GM18499 (cell line): ENCODE results near the gene HES5.

ENCODE experiments used
- ATAC-seq: cut with Tn5 transposase; IDR thresholded peaks from one replicate; pipeline ENCODE4 v1.9.1; 2021; ENCODE audit warnings: moderate number of reproducible peaks; ENCODE audit not compliant: insufficient read depth, unreplicated experiment

HES5 gene

GRCh38 chr1:2533365-2533764 is 3.3 kb upstream of the HES5 start:
- no peak for ATAC-seq

GRCh38 chr1:2532485-2533160 is 2.6 kb upstream of the HES5 start:
- no peak for ATAC-seq

GRCh38 chr1:2530513-2531361 is 674 bp upstream of the HES5 start:
- ATAC-seq, result no peak

DNA sequence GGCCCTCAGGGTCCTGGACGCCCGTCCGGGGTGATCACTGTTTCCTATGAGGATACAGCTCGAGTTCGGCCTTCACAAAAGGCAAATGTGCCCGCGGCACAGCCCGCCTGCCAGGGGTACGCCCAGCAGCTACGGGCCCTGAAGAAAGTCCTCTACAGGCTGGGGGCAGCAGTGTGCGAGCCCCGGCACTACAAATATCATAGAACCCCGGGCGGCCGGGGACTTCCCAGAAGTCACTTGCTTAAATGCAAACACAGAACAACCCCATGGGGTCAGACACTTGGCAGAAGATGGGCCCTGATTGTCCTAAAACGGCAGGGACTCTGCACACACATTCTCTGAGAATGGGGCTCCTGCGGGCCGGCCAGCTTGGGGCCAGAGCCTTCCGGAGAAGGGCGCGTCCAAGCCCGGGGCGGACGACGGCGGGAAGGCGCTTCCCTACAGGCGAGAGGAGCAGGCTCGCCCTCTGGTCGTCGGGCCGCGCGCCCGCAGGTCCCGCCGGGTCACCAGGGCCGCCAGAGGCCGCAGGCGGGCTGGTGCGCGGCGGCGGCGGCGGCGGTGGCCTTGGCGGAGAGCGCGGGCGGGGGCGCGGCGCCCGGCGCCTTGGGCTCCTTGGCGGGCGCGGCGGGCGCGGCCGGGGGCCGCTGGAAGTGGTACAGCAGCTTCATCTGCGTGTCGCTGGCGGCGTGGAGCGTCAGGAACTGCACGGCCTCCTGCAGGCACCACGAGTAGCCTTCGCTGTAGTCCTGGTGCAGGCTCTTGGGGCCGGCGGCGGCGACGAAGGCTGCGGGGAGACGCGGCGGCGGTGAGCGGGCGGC is 888 bp downstream of the HES5 start:
- no peak for ATAC-seq

DNA sequence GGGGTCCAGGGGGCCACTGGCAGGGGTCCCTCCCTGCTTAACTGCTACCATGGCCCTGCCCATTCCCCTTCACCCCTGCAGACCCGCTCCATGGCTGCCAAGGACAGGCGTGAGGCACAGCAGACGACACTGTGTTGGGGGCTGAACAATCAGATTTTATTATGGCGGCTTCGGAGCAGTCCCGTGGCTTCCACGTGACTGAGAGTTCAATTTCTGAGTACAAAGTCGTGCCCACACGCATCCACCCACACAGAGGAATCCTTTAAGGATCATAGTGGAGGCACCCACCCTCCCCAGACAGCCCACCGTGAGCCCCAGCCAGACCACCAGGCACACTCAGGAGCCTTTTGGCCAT is 1.5 kb downstream of the HES5 start:
- ATAC-seq, result no peak

DNA sequence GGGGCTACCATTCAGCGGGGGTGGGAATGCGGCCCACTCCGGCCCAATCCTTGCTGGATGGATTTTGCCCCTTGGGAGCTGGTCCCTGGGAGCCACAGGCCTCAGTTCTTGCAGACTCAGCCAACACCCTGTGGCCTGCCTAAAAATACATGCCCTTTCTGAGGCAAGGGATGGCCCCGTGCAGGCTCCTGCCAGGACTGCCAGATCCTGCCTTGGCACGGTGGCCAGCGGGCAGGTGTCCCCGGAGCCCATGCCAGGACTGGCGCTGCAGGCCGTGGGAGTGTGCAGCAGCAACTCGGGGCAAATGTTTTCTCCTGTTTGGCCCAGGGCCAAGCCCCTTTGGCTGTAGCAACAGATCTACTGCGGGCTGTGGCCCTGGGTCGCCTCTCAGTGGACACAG is 2.0 kb downstream of the HES5 start:
- no peak for ATAC-seq

DNA sequence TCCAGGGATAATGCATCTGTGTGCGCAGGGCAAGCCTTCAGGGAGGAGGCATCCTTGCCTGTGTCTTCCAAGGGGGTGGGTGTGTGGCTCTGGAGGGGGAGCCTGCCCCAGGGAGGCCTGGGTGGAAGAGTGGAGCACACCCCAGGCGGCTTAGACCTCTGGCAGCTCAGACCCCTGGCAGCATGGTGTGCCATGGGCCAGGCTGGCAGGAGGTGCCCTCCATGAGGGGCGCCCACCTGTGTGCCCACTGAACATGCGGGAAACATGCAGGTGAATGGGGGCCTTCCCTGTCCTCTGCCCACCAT is 2.6 kb downstream of the HES5 start:
- ATAC-seq, result no peak

DNA sequence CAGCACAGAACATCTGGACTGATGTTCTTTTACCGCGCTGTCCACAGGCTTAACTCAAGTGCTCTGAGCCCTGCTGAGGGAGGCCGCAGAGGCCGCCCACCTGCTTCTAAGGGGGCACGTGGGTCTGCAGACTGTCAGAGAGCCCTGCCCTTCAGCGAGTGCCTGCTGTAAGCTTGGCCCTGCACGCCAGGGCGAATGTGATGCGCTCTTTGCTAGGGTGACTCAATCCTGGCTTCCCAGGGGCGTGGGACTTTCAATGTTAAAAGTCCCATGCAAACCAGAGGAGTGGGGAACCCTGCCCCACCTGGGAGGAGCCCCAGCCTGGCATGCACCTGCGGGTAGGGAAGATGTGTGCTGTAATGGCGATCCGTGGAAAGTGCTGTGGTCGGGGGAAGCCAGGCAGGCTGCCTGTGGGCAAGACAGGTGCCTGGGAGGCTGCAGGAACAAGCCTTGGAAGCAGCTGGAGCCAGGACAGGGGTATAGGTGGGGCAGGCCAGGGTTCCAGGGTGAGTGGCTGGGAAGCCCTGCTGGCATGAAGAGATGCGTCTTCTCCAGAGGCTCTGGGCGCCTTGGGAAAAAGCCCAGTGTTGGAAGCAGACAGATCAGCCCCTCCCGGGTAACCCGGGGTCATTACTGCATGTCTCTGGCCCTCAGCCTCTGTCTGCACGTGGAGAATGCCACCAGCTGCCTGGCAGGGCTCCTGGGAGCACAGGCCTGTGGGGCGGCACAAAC is 3.1 kb downstream of the HES5 start:
- ATAC-seq, result peak; percentile 18

GRCh38 chr1:2525920-2526823 is 3.9 kb downstream of the HES5 start, which contains the start of gene PANK4:
PANK4 (minus strand) TSS chr1:2526596; CDS start chr1:2526587, 9 bp downstream.
- peak; percentile 62 for ATAC-seq

DNA sequence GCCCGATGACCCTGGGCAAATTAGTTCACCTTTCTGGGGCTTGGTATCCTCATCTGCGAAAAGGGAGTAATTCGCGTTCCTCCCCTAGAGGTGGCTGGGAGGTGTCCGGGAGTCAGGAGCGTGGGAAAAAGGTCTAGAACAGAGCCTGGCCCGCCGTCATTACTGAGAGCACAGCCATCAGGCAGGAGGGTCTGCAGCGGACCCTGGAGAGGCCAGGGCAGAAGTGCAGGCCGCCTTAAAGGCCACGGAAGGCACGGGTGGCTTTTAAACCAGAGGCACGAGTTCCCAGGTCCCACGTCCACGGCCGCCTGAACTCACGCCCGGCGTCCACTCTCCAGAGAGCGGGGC is 4.5 kb downstream of the HES5 start:
- ATAC-seq, result no peak

DNA sequence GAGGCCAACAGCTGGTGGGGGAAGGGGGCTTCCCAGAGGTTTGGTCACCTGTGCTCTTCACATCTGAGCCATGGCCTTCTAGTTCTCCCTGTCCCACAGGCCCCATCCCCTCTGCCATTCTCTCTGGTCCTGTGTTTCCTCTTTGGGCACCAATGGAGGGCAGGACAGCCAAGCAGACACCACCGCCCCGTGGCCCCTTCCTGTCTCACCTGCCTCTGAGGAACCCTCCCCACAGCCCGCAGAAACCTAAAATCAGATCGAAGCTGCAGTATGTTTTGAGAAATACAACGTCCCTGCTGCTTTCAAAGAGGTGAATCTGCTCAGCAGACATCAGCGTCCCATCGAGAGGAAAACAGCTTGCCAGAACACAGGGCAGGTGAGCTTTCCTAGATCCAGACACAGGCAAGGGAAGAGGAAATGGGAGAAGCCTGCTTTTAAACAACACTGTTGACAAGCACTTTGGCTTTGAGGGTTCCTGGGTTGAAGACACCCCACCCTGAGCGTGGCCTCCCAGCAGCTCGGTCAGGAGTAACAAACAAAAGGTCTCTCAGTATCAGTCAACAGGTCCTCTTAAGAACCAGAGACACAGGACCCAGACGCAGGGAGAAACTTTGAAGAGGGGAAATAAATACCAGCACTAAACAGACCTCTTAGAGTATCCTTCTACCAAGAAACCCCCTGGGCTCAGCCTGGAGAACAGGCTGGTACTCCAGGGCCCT is 6.0 kb downstream of the HES5 start:
- ATAC-seq, result no peak

DNA sequence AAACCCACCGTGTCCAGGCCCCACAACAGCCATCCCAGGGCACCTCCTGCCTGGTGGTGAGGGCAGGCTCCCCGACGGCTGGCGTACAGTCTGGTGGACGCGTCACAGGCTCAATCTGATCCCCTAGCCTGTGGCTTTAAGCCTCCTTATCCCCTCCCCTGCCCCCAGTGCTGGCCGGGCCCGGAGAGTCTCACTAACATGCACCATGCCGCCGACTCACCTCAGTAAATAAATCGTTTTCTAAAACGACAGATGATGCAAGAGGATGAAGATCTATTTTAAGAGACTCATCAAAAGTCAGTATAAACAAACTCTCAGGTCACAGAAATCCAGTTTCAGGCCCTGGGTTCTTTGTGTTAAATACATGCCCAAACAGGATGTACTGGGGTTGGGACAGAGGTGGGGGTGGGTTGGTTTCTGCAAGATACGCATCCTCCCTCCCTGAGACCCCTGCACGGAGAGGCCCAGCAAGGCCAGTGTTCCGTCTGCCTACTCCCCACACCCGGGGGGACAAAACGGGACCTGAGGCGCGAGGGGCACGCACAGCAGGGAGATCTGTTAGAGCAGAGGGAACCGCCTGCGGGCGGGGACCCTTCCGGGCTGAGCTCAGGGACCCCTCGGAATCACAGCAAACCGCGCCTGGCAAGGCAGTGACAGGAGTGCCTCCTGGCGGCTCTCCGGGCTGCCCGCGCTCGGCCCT is 6.7 kb downstream of the HES5 start:
- ATAC-seq, result no peak

GRCh38 chr1:2522230-2522629 is 7.8 kb downstream of the HES5 start:
- ATAC-seq, result no peak

GRCh38 chr1:2520806-2521205 is 9.3 kb downstream of the HES5 start:
- no peak for ATAC-seq

DNA sequence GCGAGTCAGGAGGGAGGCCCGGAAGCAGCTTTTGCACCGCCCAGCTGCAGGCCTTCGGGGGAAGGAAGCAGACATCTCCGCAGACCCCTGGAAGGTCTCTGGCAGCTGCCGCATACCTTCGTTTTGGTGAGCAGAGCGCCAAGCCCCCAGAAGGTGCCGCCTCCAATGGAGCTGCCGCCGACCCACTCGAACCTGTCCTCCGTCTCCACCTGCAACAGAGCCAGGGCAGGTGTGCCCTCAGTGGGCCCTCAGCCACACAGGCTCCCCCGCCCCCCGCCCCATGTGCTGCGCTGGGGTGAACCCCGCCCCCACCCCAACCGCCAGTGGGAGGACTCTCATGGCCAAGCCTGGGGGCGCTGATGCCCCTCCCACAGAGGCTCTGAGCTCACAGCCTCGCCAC is 9.9 kb downstream of the HES5 start:
- no peak for ATAC-seq

DNA sequence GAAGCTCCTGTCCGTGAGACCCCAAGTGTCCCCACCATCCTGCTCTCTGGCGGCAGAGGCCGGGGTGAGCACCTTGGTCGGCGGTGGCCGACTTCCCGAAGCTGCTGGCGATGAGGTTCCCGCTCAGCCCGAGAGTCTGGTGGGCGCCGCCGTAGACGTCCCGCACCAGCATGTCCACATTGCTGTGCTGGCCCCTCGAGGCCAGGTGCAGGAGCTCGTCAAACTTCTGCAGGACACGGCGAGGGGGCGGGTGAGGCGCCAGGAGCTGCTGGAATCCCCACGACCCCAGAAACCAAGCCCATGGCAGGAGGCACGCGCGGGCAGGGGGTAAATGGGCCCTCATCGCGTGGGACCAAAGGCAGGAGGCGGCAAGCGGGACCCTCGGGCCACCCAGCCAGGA is 10.3 kb downstream of the HES5 start:
- ATAC-seq, result no peak

GRCh38 chr1:2519029-2519685 is 10.9 kb downstream of the HES5 start:
- ATAC-seq, result no peak

- no peak for ATAC-seq
Observed at GRCh38 chr1:2518528-2518927, 11.5 kb downstream of the HES5 start.
